SK-N-SH treated with all-trans-retinoic acid at 6 μM for 48 hours (cell line): Measurements from ENCODE around the gene FNIP2.
A peak's percentile ranks its signal among the peaks of the same experiment; 100 is the strongest.

Experiments
- ATAC-seq: fragments of 200-7000 bp; cut with Tn5 transposase; 3 replicates; pipeline ENCODE4 v1.9.1; 2020; ENCODE audit warnings: mild to moderate bottlenecking, moderate library complexity
- ARNTL ChIP-seq: fragments of 450-650 bp; formaldehyde crosslinking; IDR thresholded peaks from 2 replicates; pipeline ENCODE4 v1.5.0; 2020; ENCODE audit warnings: low read depth, mild to moderate bottlenecking, moderate library complexity, borderline replicate concordance
- BACH2 ChIP-seq: fragments of 250-450 bp; sonication (Bioruptor Pico); IDR thresholded peaks from 2 replicates; pipeline ENCODE4 v1.9.0; 2021; ENCODE audit warnings: mild to moderate bottlenecking, borderline replicate concordance
- CSDC2 ChIP-seq: fragments of 250-450 bp; sonication (Bioruptor Pico); IDR thresholded peaks from 2 replicates; pipeline ENCODE4 v1.5.0; 2020; ENCODE audit warnings: mild to moderate bottlenecking, moderate library complexity
- ESRRG ChIP-seq: fragments of 250-450 bp; sonication (Bioruptor Pico); IDR thresholded peaks from 2 replicates; pipeline ENCODE4 v1.6.1; 2021; ENCODE audit warnings: mild to moderate bottlenecking
- GLIS3 ChIP-seq: fragments of 250-450 bp; sonication (Bioruptor Pico); IDR thresholded peaks from 2 replicates; pipeline ENCODE4 v1.5.0; 2020; ENCODE audit warnings: mild to moderate bottlenecking, moderate library complexity
- ISL1 ChIP-seq: fragments of 250-450 bp; sonication (Bioruptor Pico); IDR thresholded peaks from 2 replicates; pipeline ENCODE4 v2.1.2; 2022; ENCODE audit warnings: mild to moderate bottlenecking, moderate library complexity
- OSR1 ChIP-seq: fragments of 250-450 bp; sonication (Bioruptor Pico); IDR thresholded peaks from 2 replicates; pipeline ENCODE4 v1.8.0; 2022; ENCODE audit warnings: moderate library complexity, mild to moderate bottlenecking, inconsistent platforms
- PPARA ChIP-seq: fragments of 250-450 bp; sonication (Bioruptor Pico); IDR thresholded peaks from 2 replicates; pipeline ENCODE4 v1.5.0; 2020; ENCODE audit warnings: mild to moderate bottlenecking, borderline replicate concordance
- RARB ChIP-seq: fragments of 250-450 bp; sonication (Bioruptor Pico); IDR thresholded peaks from 2 replicates; pipeline ENCODE4 v1.8.0; 2021; ENCODE audit warnings: mild to moderate bottlenecking, moderate library complexity
- SNAI2 ChIP-seq: fragments of 250-450 bp; sonication (Bioruptor Pico); IDR thresholded peaks from 2 replicates; pipeline ENCODE4 v1.5.0; 2020; ENCODE audit warnings: mild to moderate bottlenecking, moderate library complexity
- TCF4 ChIP-seq: fragments of 250-450 bp; sonication (Bioruptor Pico); IDR thresholded peaks from 2 replicates; pipeline ENCODE4 v1.8.0; 2021; ENCODE audit warnings: mild to moderate bottlenecking, moderate library complexity, borderline replicate concordance
- TOX ChIP-seq: fragments of 250-450 bp; sonication (Bioruptor Pico); IDR thresholded peaks from 2 replicates; pipeline ENCODE4 v1.8.0; 2021; ENCODE audit warnings: mild to moderate bottlenecking, moderate library complexity, borderline replicate concordance
- ZC3H10 ChIP-seq: fragments of 250-450 bp; sonication (Bioruptor Pico); IDR thresholded peaks from 2 replicates; pipeline ENCODE4 v1.5.1; 2021; ENCODE audit warnings: mild to moderate bottlenecking, moderate library complexity
- ZFP30 ChIP-seq: fragments of 450-650 bp; formaldehyde crosslinking; IDR thresholded peaks from 2 replicates; pipeline ENCODE4 v1.5.0; 2022; ENCODE audit warnings: mild to moderate bottlenecking, moderate library complexity
- ZNF565 ChIP-seq: fragments of 450-650 bp; formaldehyde crosslinking; conservative IDR thresholded peaks from 2 replicates; pipeline ENCODE4 v1.5.0; 2020; ENCODE audit warnings: low read depth, mild to moderate bottlenecking, moderate library complexity
- TF ChIP-seq, protein P1 (sequence below): fragments of 250-450 bp; sonication (Bioruptor Pico); IDR thresholded peaks from 2 replicates; pipeline ENCODE4 v1.5.0; 2020; ENCODE audit warnings: mild to moderate bottlenecking, moderate library complexity
- TF ChIP-seq, protein P2 (sequence below): fragments of 250-450 bp; sonication (Bioruptor Pico); IDR thresholded peaks from 2 replicates; pipeline ENCODE4 v1.5.1; 2021; ENCODE audit warnings: mild to moderate bottlenecking, moderate library complexity
- TF ChIP-seq, protein P3 (sequence below): fragments of 250-450 bp; sonication (Bioruptor Pico); IDR thresholded peaks from 2 replicates; pipeline ENCODE4 v1.8.0; 2020; ENCODE audit warnings: mild to moderate bottlenecking, moderate library complexity, borderline replicate concordance
- TF ChIP-seq, protein P4 (sequence below): fragments of 250-450 bp; sonication (Bioruptor Pico); IDR thresholded peaks from 2 replicates; pipeline ENCODE4 v1.5.1; 2020; ENCODE audit warnings: low read depth, mild to moderate bottlenecking, moderate library complexity
- TF ChIP-seq, protein P5 (sequence below): fragments of 250-450 bp; sonication (Bioruptor Pico); IDR thresholded peaks from 2 replicates; pipeline ENCODE4 v1.8.0; 2021; ENCODE audit warnings: low read depth, mild to moderate bottlenecking, moderate library complexity, borderline replicate concordance

Gene FNIP2

DNA sequence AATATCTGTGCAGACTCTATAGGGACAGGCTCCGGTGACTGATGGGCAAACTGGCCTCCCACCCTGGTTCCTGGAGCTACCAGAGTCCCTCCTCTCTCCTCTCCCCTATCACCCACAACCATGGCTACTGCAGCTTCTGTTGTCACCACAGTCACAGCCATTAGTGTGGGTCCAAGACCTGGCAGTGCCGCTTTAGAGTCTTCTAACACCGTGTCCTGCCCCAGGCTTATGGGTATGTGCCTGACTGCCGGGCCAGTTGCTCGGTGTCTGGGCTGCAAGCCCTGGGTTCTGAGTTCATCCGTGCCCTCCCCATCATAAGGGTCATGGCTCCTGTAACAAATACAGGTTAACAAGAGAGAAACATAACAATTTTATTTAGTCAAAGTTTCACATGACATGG is 85.4 kb downstream of the FNIP2 start:
- ATAC-seq = no peak
- TF ChIP-seq ZNF565 (CRISPR knock-in tag) (no peak), BACH2 (no peak), TOX (CRISPR knock-in tag) (no peak), TCF4 (CRISPR knock-in tag) (no peak), GLIS3 (CRISPR knock-in tag) (no peak), CSDC2 (CRISPR knock-in tag) (no peak)

DNA sequence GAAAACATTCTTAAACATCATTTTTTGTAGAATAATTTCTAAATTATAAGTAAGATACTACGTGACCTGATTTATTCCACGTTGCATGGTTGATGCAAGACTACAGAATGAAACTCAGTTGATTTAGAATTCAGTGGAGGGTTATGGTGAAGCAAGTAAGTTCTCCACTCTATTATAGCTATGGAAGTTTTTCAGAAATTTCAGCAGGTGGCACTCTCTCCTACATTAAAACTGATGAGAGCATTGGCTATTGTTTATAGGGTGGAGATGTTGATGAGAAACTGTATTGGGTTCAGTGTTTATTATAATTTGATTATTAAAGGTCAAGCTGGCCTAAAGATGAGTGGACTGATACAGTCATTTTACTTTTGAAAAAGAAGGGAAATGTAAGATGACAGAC is 88.0 kb downstream of the FNIP2 start:
- TF ChIP-seq ARNTL (CRISPR knock-in tag) (no peak), SNAI2 (no peak), ISL1 (no peak), CSDC2 (CRISPR knock-in tag) (no peak), BACH2 (no peak)
- TF ChIP-seq, protein P1, sequence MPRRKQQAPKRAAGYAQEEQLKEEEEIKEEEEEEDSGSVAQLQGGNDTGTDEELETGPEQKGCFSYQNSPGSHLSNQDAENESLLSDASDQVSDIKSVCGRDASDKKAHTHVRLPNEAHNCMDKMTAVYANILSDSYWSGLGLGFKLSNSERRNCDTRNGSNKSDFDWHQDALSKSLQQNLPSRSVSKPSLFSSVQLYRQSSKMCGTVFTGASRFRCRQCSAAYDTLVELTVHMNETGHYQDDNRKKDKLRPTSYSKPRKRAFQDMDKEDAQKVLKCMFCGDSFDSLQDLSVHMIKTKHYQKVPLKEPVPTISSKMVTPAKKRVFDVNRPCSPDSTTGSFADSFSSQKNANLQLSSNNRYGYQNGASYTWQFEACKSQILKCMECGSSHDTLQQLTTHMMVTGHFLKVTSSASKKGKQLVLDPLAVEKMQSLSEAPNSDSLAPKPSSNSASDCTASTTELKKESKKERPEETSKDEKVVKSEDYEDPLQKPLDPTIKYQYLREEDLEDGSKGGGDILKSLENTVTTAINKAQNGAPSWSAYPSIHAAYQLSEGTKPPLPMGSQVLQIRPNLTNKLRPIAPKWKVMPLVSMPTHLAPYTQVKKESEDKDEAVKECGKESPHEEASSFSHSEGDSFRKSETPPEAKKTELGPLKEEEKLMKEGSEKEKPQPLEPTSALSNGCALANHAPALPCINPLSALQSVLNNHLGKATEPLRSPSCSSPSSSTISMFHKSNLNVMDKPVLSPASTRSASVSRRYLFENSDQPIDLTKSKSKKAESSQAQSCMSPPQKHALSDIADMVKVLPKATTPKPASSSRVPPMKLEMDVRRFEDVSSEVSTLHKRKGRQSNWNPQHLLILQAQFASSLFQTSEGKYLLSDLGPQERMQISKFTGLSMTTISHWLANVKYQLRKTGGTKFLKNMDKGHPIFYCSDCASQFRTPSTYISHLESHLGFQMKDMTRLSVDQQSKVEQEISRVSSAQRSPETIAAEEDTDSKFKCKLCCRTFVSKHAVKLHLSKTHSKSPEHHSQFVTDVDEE (CRISPR knock-in tag) = no peak
- TF ChIP-seq, protein P2, sequence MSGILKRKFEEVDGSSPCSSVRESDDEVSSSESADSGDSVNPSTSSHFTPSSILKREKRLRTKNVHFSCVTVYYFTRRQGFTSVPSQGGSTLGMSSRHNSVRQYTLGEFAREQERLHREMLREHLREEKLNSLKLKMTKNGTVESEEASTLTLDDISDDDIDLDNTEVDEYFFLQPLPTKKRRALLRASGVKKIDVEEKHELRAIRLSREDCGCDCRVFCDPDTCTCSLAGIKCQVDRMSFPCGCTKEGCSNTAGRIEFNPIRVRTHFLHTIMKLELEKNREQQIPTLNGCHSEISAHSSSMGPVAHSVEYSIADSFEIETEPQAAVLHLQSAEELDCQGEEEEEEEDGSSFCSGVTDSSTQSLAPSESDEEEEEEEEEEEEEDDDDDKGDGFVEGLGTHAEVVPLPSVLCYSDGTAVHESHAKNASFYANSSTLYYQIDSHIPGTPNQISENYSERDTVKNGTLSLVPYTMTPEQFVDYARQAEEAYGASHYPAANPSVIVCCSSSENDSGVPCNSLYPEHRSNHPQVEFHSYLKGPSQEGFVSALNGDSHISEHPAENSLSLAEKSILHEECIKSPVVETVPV (CRISPR knock-in tag) = no peak
- TF ChIP-seq, protein P3, sequence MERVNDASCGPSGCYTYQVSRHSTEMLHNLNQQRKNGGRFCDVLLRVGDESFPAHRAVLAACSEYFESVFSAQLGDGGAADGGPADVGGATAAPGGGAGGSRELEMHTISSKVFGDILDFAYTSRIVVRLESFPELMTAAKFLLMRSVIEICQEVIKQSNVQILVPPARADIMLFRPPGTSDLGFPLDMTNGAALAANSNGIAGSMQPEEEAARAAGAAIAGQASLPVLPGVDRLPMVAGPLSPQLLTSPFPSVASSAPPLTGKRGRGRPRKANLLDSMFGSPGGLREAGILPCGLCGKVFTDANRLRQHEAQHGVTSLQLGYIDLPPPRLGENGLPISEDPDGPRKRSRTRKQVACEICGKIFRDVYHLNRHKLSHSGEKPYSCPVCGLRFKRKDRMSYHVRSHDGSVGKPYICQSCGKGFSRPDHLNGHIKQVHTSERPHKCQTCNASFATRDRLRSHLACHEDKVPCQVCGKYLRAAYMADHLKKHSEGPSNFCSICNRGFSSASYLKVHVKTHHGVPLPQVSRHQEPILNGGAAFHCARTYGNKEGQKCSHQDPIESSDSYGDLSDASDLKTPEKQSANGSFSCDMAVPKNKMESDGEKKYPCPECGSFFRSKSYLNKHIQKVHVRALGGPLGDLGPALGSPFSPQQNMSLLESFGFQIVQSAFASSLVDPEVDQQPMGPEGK = no peak
- ATAC-seq = peak; percentile 96

DNA sequence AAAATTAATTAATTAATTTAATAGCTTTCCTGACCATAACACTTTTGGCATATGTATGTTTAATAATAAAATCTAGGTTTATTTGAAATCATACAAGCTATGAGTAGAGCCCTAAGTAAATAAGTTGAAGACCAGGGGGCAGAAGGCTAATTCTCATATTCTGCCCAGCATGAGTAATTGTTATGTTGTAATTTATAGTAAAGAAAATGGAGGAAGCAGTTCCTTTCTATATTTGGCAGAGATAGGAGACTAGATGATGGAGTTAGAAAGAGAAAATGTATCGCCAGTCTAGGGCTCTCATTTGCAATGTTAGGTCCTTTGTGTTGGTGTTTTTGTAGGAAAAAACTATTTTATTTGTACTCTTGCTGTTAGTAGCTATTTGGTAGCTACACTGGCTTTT is 89.1 kb downstream of the FNIP2 start:
- ATAC-seq = no peak
- TF ChIP-seq ZC3H10 (CRISPR knock-in tag) = no peak
- no peak for TF ChIP-seq ARNTL (CRISPR knock-in tag)
- TF ChIP-seq ZFP30 (CRISPR knock-in tag) = no peak
- TF ChIP-seq OSR1 (CRISPR knock-in tag) = no peak
- no peak for TF ChIP-seq ESRRG (CRISPR knock-in tag)
- TF ChIP-seq, protein P4, sequence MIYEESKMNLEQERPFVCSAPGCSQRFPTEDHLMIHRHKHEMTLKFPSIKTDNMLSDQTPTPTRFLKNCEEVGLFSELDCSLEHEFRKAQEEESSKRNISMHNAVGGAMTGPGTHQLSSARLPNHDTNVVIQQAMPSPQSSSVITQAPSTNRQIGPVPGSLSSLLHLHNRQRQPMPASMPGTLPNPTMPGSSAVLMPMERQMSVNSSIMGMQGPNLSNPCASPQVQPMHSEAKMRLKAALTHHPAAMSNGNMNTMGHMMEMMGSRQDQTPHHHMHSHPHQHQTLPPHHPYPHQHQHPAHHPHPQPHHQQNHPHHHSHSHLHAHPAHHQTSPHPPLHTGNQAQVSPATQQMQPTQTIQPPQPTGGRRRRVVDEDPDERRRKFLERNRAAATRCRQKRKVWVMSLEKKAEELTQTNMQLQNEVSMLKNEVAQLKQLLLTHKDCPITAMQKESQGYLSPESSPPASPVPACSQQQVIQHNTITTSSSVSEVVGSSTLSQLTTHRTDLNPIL (CRISPR knock-in tag) = no peak
- no peak for TF ChIP-seq PPARA (CRISPR knock-in tag)
- TF ChIP-seq GLIS3 (CRISPR knock-in tag) = no peak
- TF ChIP-seq RARB (CRISPR knock-in tag) = no peak

DNA sequence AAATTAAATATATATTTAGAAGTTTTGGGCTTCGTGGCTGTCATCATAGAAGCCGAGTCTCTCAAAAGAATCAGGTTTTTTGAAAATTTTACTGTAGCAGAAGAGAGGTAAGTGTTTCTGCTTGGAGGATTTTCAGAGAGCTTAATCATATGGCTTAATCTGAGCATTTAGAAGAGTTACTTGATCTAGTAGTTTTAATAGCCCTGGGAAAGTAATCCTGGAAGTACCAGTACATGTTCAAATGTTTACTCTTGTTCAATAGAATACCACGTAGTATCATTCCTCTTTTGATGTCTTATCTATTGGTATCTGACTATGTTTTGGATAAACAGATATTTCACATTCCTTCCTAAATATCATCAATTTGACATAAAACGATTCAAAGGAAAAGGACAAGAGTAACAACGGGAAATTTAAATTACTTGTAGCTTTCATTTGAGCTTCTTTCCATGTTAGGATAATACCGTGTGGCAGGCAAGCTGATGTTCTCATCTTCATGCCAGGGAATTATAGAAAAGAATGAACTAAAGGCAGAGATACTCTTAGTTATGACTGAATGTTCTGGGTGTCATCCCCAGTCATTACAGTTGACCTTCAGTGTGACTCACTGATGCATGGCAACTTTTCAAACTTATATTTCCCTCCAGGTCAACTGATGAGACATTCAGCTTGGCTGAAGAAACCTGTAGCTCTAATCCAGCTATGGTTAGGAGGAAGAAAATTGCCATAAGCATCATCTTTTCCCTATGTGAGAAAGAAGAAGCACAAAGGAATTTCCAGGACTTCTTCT is 89.8 kb downstream of the FNIP2 start:
- ATAC-seq = peak; percentile 58
- TF ChIP-seq, protein P5, sequence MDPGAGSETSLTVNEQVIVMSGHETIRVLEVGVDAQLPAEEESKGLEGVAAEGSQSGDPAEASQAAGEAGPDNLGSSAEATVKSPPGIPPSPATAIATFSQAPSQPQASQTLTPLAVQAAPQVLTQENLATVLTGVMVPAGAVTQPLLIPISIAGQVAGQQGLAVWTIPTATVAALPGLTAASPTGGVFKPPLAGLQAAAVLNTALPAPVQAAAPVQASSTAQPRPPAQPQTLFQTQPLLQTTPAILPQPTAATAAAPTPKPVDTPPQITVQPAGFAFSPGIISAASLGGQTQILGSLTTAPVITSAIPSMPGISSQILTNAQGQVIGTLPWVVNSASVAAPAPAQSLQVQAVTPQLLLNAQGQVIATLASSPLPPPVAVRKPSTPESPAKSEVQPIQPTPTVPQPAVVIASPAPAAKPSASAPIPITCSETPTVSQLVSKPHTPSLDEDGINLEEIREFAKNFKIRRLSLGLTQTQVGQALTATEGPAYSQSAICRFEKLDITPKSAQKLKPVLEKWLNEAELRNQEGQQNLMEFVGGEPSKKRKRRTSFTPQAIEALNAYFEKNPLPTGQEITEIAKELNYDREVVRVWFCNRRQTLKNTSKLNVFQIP = no peak
- TF ChIP-seq, all 23 proteins: peak for 0
